HG02678 (cell line): ENCODE results near the gene EYA2.

ENCODE experiments used
- ATAC-seq: cut with Tn5 transposase; IDR thresholded peaks from one replicate; pipeline ENCODE4 v1.9.1; 2021; ENCODE audit warnings: mild to moderate bottlenecking, moderate library complexity; ENCODE audit not compliant: unreplicated experiment

Gene EYA2

GRCh38 chr20:47031004-47031403 is 136.4 kb downstream of the EYA2 start:
- no peak for ATAC-seq

GRCh38 chr20:47031821-47032220 is 137.2 kb downstream of the EYA2 start:
- ATAC-seq = no peak

GRCh38 chr20:47032933-47033578 is 138.4 kb downstream of the EYA2 start:
- no peak for ATAC-seq

- ATAC-seq = no peak
Measured at GRCh38 chr20:47033665-47034064, 139.0 kb downstream of the EYA2 start.

GRCh38 chr20:47035026-47035590 is 140.5 kb downstream of the EYA2 start:
- no peak for ATAC-seq

GRCh38 chr20:47036091-47036870 is 141.6 kb downstream of the EYA2 start:
- ATAC-seq = no peak

- ATAC-seq = no peak
Measured at GRCh38 chr20:47038566-47039560, 144.2 kb downstream of the EYA2 start.

- ATAC-seq = no peak
Measured at GRCh38 chr20:47040506-47041125, 146.0 kb downstream of the EYA2 start.

GRCh38 chr20:47041396-47041899 is 146.8 kb downstream of the EYA2 start:
- ATAC-seq = no peak

- ATAC-seq = no peak
Measured at GRCh38 chr20:47042464-47042863, 147.8 kb downstream of the EYA2 start.

GRCh38 chr20:47043086-47043485 is 148.4 kb downstream of the EYA2 start:
- no peak for ATAC-seq

- ATAC-seq = no peak
Measured at GRCh38 chr20:47044938-47045337, 150.3 kb downstream of the EYA2 start.

GRCh38 chr20:47048054-47048453 is 153.4 kb downstream of the EYA2 start:
- no peak for ATAC-seq

GRCh38 chr20:47049771-47050170 is 155.1 kb downstream of the EYA2 start:
- ATAC-seq = no peak

GRCh38 chr20:47050996-47051395 is 156.4 kb downstream of the EYA2 start:
- ATAC-seq = no peak

- no peak for ATAC-seq
Measured at GRCh38 chr20:47051936-47052526, 157.4 kb downstream of the EYA2 start.

- ATAC-seq = no peak
Measured at GRCh38 chr20:47054506-47054905, 159.9 kb downstream of the EYA2 start.

- no peak for ATAC-seq
Measured at GRCh38 chr20:47054945-47055344, 160.3 kb downstream of the EYA2 start.

- ATAC-seq = no peak
Measured at GRCh38 chr20:47055699-47056369, 161.2 kb downstream of the EYA2 start.
